ENCODE data around the gene RNASEL. TPM values are rescaled to one million over a fixed set of nuclear protein-coding genes. Genes with fewer than 3 reads are reported as not detected.

Gene RNASEL
- total and polyA plus RNA-seq, 2 of the 4 experiments (the other 2 are of a cell fraction): 2.5 to 6.5 TPM

- dilution Hi-C loops (cut with HindIII; ENCODE audit: low sequenced_read_pairs, unreplicated experiment): no loop called here
- WGBS, 2 experiments (ENCODE audit: extremely low coverage in 2 of 2, insufficient read length in 1 of 2): no CpG with 5 or more reads among the region's 3 CpGs
Observed at GRCh38 chr1:182575540-182576149, 13.4 kb downstream of the RNASEL start.

More at GRCh38 chr1:182575540-182576149, 13.4 kb downstream of the RNASEL start:
- Histone ChIP-seq H2BK15ac (ENCODE audit: low read depth, low read length) (no peak overlapping the region), H3K79me1 (ENCODE audit: low read depth in 1 of 2, low read length in 2 of 2) (no peaks in the 10 kb centered on the region), H3K27ac (ENCODE audit: insufficient read depth, low read length) (no peak overlapping the region), H3K27me3 (ENCODE audit: control insufficient read depth, insufficient read depth, low read length) (no peaks in the 10 kb centered on the region), H3K4me1 (ENCODE audit: control insufficient read depth, insufficient read depth, low read length) (0 out of 2 replicates have a peak, but pooled peaks cover 1% of the 10 kb centered on the region), H4K20me1 (ENCODE audit: insufficient read depth, low read length) (no peaks in the 10 kb centered on the region), H2AK5ac (ENCODE audit: low read depth, low read length) (no peak overlapping the region), H3K56ac (ENCODE audit: extremely low read depth, insufficient read depth, low read length) (no peak overlapping the region), H3K14ac (replicated peaks; ENCODE audit: low read depth, low read length) (no peak overlapping the region), H2AK9ac (replicated peaks; ENCODE audit: low read depth, low read length, poor library complexity) (no peak overlapping the region), H3K9ac (ENCODE audit: low read depth, low read length) (no peak overlapping the region), H3K23ac (ENCODE audit: low read depth, low read length) (no peak overlapping the region), H3K9me3 (ENCODE audit: control insufficient read depth, insufficient read depth, low read length) (no peaks in the 10 kb centered on the region), H2BK120ac (ENCODE audit: low read depth, low read length) (no peak overlapping the region), H4K5ac (ENCODE audit: low read depth, low read length) (no peak overlapping the region), H3K4me2 (ENCODE audit: low read depth, low read length) (no peak overlapping the region), H3K36me3 (ENCODE audit: control insufficient read depth, insufficient read depth, low read length) (peaks cover 13% of the 10 kb centered on the region), H3K9me1 (ENCODE audit: insufficient read depth, low read length) (no peaks in the 10 kb centered on the region), H3K18ac (ENCODE audit: low read depth, low read length) (no peak overlapping the region), H3K4ac (ENCODE audit: low read depth, low read length) (no peak overlapping the region), H4K91ac (ENCODE audit: insufficient read depth, low read depth, low read length) (no peak overlapping the region), H4K8ac (ENCODE audit: low read depth in 2 of 2, low read length in 2 of 2) (no peak overlapping the region), H2BK20ac (ENCODE audit: low read depth, low read length) (no peak overlapping the region), H3K4me3 (ENCODE audit: insufficient read depth, low read depth, low read length) (no peak overlapping the region), H2BK5ac (ENCODE audit: low read depth, low read length, poor library complexity, severe bottlenecking) (no peak overlapping the region), H2AFZ (replicated peaks; ENCODE audit: low read length, poor library complexity) (no peak overlapping the region)
- in situ Hi-C loops (cut with MboI; ENCODE audit: low sequenced_read_pairs) (no loop called here), intact Hi-C loops (cut with micrococcal nuclease) (no loop called here)
- TF ChIP-seq CEBPB (IDR thresholded peaks at IDR 0.05; ENCODE audit: low read depth, low read length): peak; percentile 88
- TF ChIP-seq ELK1 (IDR thresholded peaks at IDR 0.05; ENCODE audit: borderline replicate concordance, low read depth, low read length): no peak
- ATAC-seq (ENCODE audit: low read depth) (peak; percentile 77), DNase-seq (peak; percentile 55)
- ChIA-PET POLR2A (ENCODE audit: unreplicated experiment) (no interaction called here), CTCF (interaction anchor here (0.6 to 1.1 kb wide), 2 partner anchors 15 to 20 kb away, joined by 3 read pairs; no protein-coding TSS in a partner anchor)
- BruUV-seq (replicated peaks): no TSS peak
